Stimulated activated CD4-positive, alpha-beta T cell treated with anti-CD3 and anti-CD28 coated beads, Interleukin-1b, Interleukin-23, amount 100 ng/mL, for 24 hours (primary cell): ENCODE data around the gene ABHD17A.
"Not testable (repeated sequence)": the region's sequence is repeated elsewhere in the genome, so short reads cannot be mapped to it uniquely, and the experiment has no call there.

Experiments
- DNase-seq, 4 experiments: peaks; one replicate each; pipeline ENCODE4 v3.0.0-alpha.2; 2020; ENCODE audit warnings: low read depth in 4 of 4, low spot score in 1 of 4

The ABHD17A gene

GRCh38 chr19:1882089-1882785, 3.1 kb downstream of the ABHD17A start:
- DNase-seq: peak in 2 of 4 experiments; percentile 53 to 54

GRCh38 chr19:1881393-1882088, 3.8 kb downstream of the ABHD17A start:
- not testable (repeated sequence) for DNase-seq

- DNase-seq: no peak
Observed at GRCh38 chr19:1880611-1881392, 4.5 kb downstream of the ABHD17A start.

- not testable (repeated sequence) for DNase-seq
Observed at GRCh38 chr19:1879982-1880381, 5.3 kb downstream of the ABHD17A start.

GRCh38 chr19:1878583-1878982, 6.7 kb downstream of the ABHD17A start:
- not testable (repeated sequence) for DNase-seq

GRCh38 chr19:1877280-1877660, 8.0 kb downstream of the ABHD17A start:
- DNase-seq: not testable (repeated sequence)

GRCh38 chr19:1876496-1877279, 8.6 kb downstream of the ABHD17A start:
- DNase-seq: not testable (repeated sequence)

GRCh38 chr19:1875646-1876495, 9.4 kb downstream of the ABHD17A start:
- peak; percentile 69 to 89 (median 76) for DNase-seq

GRCh38 chr19:1875265-1875645, 10.0 kb downstream of the ABHD17A start:
- not testable (repeated sequence) for DNase-seq

GRCh38 chr19:1874554-1875185, 10.6 kb downstream of the ABHD17A start:
- no peak for DNase-seq

GRCh38 chr19:1873524-1874473, 11.5 kb downstream of the ABHD17A start:
- no peak for DNase-seq

GRCh38 chr19:1872807-1873523, 12.3 kb downstream of the ABHD17A start:
- no peak for DNase-seq

- no peak for DNase-seq
Observed at GRCh38 chr19:1871630-1872029, 13.7 kb downstream of the ABHD17A start.

- no peak for DNase-seq
Observed at GRCh38 chr19:1871140-1871597, 14.1 kb downstream of the ABHD17A start.

- DNase-seq: no peak
Observed at GRCh38 chr19:1868971-1869370, 16.3 kb downstream of the ABHD17A start.

- no peak for DNase-seq
Observed at GRCh38 chr19:1867349-1867724, 18.0 kb downstream of the ABHD17A start.

- no peak for DNase-seq
Observed at GRCh38 chr19:1866693-1867348, 18.5 kb downstream of the ABHD17A start.
